Frontal cortex (tissue), 4 donors: ENCODE measurements around the gene TRA2B. TPM values are rescaled to one million over a fixed set of nuclear protein-coding genes. Genes with fewer than 3 reads are reported as not detected.
A peak's percentile ranks its signal among the peaks of the same experiment; 100 is the strongest.

Experiments used
- DNase-seq, 2 donors: peaks; one replicate each; pipeline ENCODE4 v3.0.0; 2012; ENCODE audit warnings: low spot score in 2 of 2
- FAIRE-seq: peaks from 2 replicates; lab custom pipeline; 2012; peaks lifted over from hg19 to GRCh38; lab: Jason Lieb, UNC
- total RNA-seq: library from RNA; depleted of rRNA; stranded (reverse); fragments of >200 nt; gene quantifications from one replicate; pipeline ENCODE4 v1.2.3, GENCODE V29; 2014
- donor health status: control.
- donor health status: control.
- donor health status: control.

The TRA2B gene
- total RNA-seq, result 163 TPM

- FAIRE-seq, result no peak
- DNase-seq, result peak; percentile 89 to 96
Measured at GRCh38 chr3:185937689-185938374, at the start of gene TRA2B. Gene TRA2B (minus strand): TSS chr3:185938014. CDS start chr3:185937860, 154 bp downstream.

GRCh38 chr3:185986198-185986777 lies 48.5 kb upstream of the TRA2B start:
- no peak for FAIRE-seq
- no peak for DNase-seq

GRCh38 chr3:185984203-185984602 lies 46.4 kb upstream of the TRA2B start:
- no peak for FAIRE-seq
- no peak for DNase-seq

- peak; percentile 54 to 76 for DNase-seq
- FAIRE-seq, result no peak
Measured at GRCh38 chr3:185983495-185984141, 45.8 kb upstream of the TRA2B start.

- FAIRE-seq, result no peak
- no peak for DNase-seq
Measured at GRCh38 chr3:185982632-185983031, 44.8 kb upstream of the TRA2B start.

GRCh38 chr3:185981621-185982020 lies 43.8 kb upstream of the TRA2B start:
- no peak for FAIRE-seq
- DNase-seq, result no peak

GRCh38 chr3:185979721-185980121 lies 41.9 kb upstream of the TRA2B start:
- DNase-seq, result no peak
- FAIRE-seq, result no peak

GRCh38 chr3:185978516-185978915 lies 40.7 kb upstream of the TRA2B start:
- FAIRE-seq (no peak), DNase-seq (no peak)

GRCh38 chr3:185977679-185978040 lies 39.8 kb upstream of the TRA2B start:
- no peak for DNase-seq
- no peak for FAIRE-seq

GRCh38 chr3:185976977-185977678 lies 39.3 kb upstream of the TRA2B start:
- FAIRE-seq (no peak), DNase-seq (peak; percentile 36 to 61)

GRCh38 chr3:185976100-185976499 lies 38.3 kb upstream of the TRA2B start:
- DNase-seq, result no peak

GRCh38 chr3:185971579-185971978 lies 33.8 kb upstream of the TRA2B start:
- DNase-seq, result no peak
- FAIRE-seq, result no peak

More at GRCh38 chr3:185976100-185976499, 38.3 kb upstream of the TRA2B start:
- no peak for FAIRE-seq

- no peak for FAIRE-seq
- no peak for DNase-seq
Measured at GRCh38 chr3:185968168-185968567, 30.4 kb upstream of the TRA2B start.

- FAIRE-seq (no peak), DNase-seq (no peak)
Measured at GRCh38 chr3:185966655-185967054, 28.8 kb upstream of the TRA2B start.

- FAIRE-seq (no peak), DNase-seq (no peak)
Measured at GRCh38 chr3:185965496-185965895, 27.7 kb upstream of the TRA2B start.

GRCh38 chr3:185961675-185962232 lies 23.9 kb upstream of the TRA2B start:
- DNase-seq (no peak), FAIRE-seq (no peak)

GRCh38 chr3:185960522-185961288 lies 22.9 kb upstream of the TRA2B start:
- FAIRE-seq (no peak), DNase-seq (no peak)

GRCh38 chr3:185959609-185960521 lies 22.1 kb upstream of the TRA2B start:
- DNase-seq (no peak), FAIRE-seq (no peak)

GRCh38 chr3:185958626-185959025 lies 20.8 kb upstream of the TRA2B start:
- FAIRE-seq (no peak), DNase-seq (no peak)
